K562 (cell line): ENCODE data around the gene SAPCD1. TPM values are rescaled to one million over a fixed set of nuclear protein-coding genes. Genes with fewer than 3 reads are reported as not detected.
A peak's percentile ranks its signal among the peaks of the same experiment; 100 is the strongest.

Experiments used
- FOXP1 ChIP-seq: sonication (generic); formaldehyde crosslinking; IDR thresholded peaks from 2 replicates; pipeline ENCODE4 v1.8.0; 2022; ENCODE audit warnings: mild to moderate bottlenecking, missing genetic modification reagents
- KLF1 ChIP-seq: fragments of 450-650 bp; IDR thresholded peaks from 2 replicates; pipeline ENCODE4 v1.6.1; 2016; ENCODE audit warnings: missing genetic modification characterization, missing compliant biosample characterization
- MXI1 ChIP-seq: IDR thresholded peaks from 2 replicates; pipeline ENCODE4 v1.6.1; 2011; ENCODE audit warnings: low read depth, mild to moderate bottlenecking, improper control_type of control experiment, low read length
- NR2C2 ChIP-seq, 2 experiments: fragments of 200-800 bp in 1 of 2; sonication (Bioruptor generic) in 1 of 2; sonication (generic) in 1 of 2; formaldehyde crosslinking in 1 of 2; IDR thresholded peaks; 2 replicates each; pipeline versions ENCODE4 v1.6.1 to v1.8.0; 2016 to 2022; ENCODE audit warnings: mild to moderate bottlenecking in 1 of 2, missing compliant biosample characterization in 1 of 2, missing genetic modification characterization in 1 of 2, missing genetic modification reagents in 1 of 2
- NRF1 ChIP-seq, 2 experiments: fragments of 450-650 bp; IDR thresholded peaks in 1 of 2; conservative IDR thresholded peaks in 1 of 2; 2 replicates each; pipeline ENCODE4 v1.6.1; 2014; ENCODE audit warnings: mild to moderate bottlenecking in 2 of 2
- TAF9B ChIP-seq: fragments of 450-650 bp; IDR thresholded peaks from 2 replicates; pipeline ENCODE4 v1.6.1; 2018; ENCODE audit warnings: mild to moderate bottlenecking; ENCODE audit not compliant: partially characterized antibody
- TRIM24 ChIP-seq, 2 experiments: fragments of 450-650 bp; IDR thresholded peaks; 2 replicates each; pipeline ENCODE4 v1.6.1; 2016
- ZNF639 ChIP-seq, 2 experiments: fragments of 200-800 bp in 1 of 2; sonication (Bioruptor generic) in 1 of 2; sonication (generic) in 1 of 2; formaldehyde crosslinking in 1 of 2; IDR thresholded peaks in 1 of 2; conservative IDR thresholded peaks in 1 of 2; 2 replicates each; pipeline versions ENCODE4 v1.5.0 to v1.6.1; 2016 to 2020; ENCODE audit warnings: missing compliant biosample characterization in 1 of 2, missing genetic modification characterization in 1 of 2, missing genetic modification reagents in 1 of 2
- ZNF764 ChIP-seq: fragments of 250-450 bp; sonication (Bioruptor Pico); IDR thresholded peaks from 2 replicates; pipeline ENCODE4 v1.4.0; 2020; ENCODE audit warnings: low read depth, mild to moderate bottlenecking, moderate library complexity
- ZNF830 ChIP-seq: fragments of 250-450 bp; sonication (Bioruptor Pico); IDR thresholded peaks from 2 replicates; pipeline ENCODE4 v1.5.0; 2021; ENCODE audit warnings: mild to moderate bottlenecking
- polyA plus RNA-seq, 8 experiments: library from polyadenylated mRNA; depleted of rRNA in 4 of 8; stranded (reverse) in 5 of 8; unstranded in 3 of 8; fragments of >200 nt; fragmentation: Nextera tagmentation in 2 of 8; fragmentation: Illumina TruSeq in 1 of 8; extraction: Ambion mirVana in 2 of 8; extraction: Trizol in 1 of 8; gene quantifications; 2 replicates each; pipeline versions ENCODE4 v1.2.1 to v1.2.3, GENCODE V29; 2011 to 2014; ENCODE audit warnings: inconsistent platforms in 1 of 8, missing spikeins in 1 of 8
- total RNA-seq, 7 experiments: library from RNA; depleted of rRNA in 6 of 7; stranded (reverse); fragments of >200 nt in 6 of 7; fragmentation: Illumina TruSeq in 2 of 7; extraction: Trizol in 2 of 7; gene quantifications; 2 replicates each; pipeline versions ENCODE4 v1.2.1 to v1.2.3, GENCODE V29; 2011 to 2021; ENCODE audit warnings: low replicate concordance in 1 of 7
- TF ChIP-seq, protein P1 (sequence below): fragments of 450-650 bp; IDR thresholded peaks from 2 replicates; pipeline ENCODE4 v1.6.1; 2016; ENCODE audit warnings: low read depth
- TF ChIP-seq, protein P2 (sequence below), 2 experiments: fragments of 250-450 bp in 1 of 2; fragments of 450-650 bp in 1 of 2; sonication (Bioruptor Pico) in 1 of 2; IDR thresholded peaks; 2 replicates each; pipeline versions ENCODE4 v1.6.1 to v1.8.0; 2016 to 2021; ENCODE audit warnings: mild to moderate bottlenecking in 2 of 2, moderate library complexity in 2 of 2, missing compliant biosample characterization in 1 of 2, missing genetic modification characterization in 1 of 2
- TF ChIP-seq, protein P3 (sequence below): sonication (generic); formaldehyde crosslinking; IDR thresholded peaks from 2 replicates; pipeline ENCODE4 v1.4.0; 2020; ENCODE audit warnings: mild to moderate bottlenecking, missing genetic modification reagents

Gene SAPCD1
- total and polyA plus RNA-seq, 9 of the 15 experiments (the other 6 are each of a cell fraction or from before 2014, with no cell fraction given) = 2.6 to 30.2 (median 7.4) TPM

- TF ChIP-seq, protein P1, sequence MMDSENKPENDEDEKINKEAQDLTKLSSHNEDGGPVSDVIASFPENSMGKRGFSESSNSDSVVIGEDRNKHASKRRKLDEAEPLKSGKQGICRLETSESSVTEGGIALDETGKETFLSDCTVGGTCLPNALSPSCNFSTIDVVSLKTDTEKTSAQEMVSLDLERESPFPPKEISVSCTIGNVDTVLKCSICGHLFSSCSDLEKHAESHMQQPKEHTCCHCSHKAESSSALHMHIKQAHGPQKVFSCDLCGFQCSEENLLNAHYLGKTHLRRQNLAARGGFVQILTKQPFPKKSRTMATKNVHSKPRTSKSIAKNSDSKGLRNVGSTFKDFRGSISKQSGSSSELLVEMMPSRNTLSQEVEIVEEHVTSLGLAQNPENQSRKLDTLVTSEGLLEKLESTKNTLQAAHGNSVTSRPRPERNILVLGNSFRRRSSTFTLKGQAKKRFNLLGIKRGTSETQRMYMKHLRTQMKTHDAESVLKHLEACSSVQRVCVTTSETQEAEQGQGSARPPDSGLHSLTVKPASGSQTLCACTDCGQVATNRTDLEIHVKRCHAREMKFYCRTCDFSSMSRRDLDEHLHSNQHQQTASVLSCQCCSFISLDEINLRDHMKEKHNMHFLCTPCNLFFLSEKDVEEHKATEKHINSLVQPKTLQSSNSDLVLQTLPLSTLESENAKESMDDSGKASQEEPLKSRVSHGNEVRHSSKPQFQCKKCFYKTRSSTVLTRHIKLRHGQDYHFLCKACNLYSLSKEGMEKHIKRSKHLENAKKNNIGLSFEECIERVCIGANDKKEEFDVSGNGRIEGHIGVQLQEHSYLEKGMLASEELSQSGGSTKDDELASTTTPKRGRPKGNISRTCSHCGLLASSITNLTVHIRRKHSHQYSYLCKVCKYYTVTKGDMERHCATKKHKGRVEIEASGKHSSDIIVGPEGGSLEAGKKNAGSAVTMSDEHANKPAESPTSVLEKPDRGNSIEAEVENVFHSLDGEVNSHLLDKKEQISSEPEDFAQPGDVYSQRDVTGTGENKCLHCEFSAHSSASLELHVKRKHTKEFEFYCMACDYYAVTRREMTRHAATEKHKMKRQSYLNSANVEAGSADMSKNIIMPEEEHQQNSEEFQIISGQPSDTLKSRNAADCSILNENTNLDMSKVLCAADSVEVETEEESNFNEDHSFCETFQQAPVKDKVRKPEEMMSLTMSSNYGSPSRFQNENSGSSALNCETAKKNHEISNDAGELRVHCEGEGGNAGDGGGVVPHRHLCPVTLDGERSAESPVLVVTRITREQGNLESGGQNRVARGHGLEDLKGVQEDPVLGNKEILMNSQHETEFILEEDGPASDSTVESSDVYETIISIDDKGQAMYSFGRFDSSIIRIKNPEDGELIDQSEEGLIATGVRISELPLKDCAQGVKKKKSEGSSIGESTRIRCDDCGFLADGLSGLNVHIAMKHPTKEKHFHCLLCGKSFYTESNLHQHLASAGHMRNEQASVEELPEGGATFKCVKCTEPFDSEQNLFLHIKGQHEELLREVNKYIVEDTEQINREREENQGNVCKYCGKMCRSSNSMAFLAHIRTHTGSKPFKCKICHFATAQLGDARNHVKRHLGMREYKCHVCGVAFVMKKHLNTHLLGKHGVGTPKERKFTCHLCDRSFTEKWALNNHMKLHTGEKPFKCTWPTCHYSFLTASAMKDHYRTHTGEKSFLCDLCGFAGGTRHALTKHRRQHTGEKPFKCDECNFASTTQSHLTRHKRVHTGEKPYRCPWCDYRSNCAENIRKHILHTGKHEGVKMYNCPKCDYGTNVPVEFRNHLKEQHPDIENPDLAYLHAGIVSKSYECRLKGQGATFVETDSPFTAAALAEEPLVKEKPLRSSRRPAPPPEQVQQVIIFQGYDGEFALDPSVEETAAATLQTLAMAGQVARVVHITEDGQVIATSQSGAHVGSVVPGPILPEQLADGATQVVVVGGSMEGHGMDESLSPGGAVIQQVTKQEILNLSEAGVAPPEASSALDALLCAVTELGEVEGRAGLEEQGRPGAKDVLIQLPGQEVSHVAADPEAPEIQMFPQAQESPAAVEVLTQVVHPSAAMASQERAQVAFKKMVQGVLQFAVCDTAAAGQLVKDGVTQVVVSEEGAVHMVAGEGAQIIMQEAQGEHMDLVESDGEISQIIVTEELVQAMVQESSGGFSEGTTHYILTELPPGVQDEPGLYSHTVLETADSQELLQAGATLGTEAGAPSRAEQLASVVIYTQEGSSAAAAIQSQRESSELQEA = peak; percentile 32; the same call in 1 of the 2 replicates
- TF ChIP-seq ZNF764 (CRISPR knock-in tag) = peak; percentile 28; the same call in 1 of the 2 replicates
- TF ChIP-seq NRF1 (conservative IDR thresholded peaks at IDR 0.05 in 1 of 2, IDR thresholded peaks at IDR 0.05 in 1 of 2) = peak; percentile 28 to 31; a peak in 1 of 4 replicates
- 0 out of 2 replicates have a peak, but pooled peaks have one; percentile 18 for TF ChIP-seq ZNF830 (CRISPR knock-in tag)
- TF ChIP-seq KLF1 = peak; percentile 58; the same call in 1 of the 2 replicates
- TF ChIP-seq FOXP1 (CRISPR knock-in tag) = 0 out of 2 replicates have a peak, but pooled peaks have one; percentile 40
- TF ChIP-seq, protein P2, sequence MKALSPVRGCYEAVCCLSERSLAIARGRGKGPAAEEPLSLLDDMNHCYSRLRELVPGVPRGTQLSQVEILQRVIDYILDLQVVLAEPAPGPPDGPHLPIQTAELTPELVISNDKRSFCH (CRISPR knock-in tag; IDR thresholded peaks at IDR 0.05) = no peak
- TF ChIP-seq, protein P2 (tag; IDR thresholded peaks at IDR 0.05) = peak; percentile 67
- no peak for TF ChIP-seq TAF9B
- peak; percentile 71 for TF ChIP-seq MXI1
- peak in 1 of 2 experiments; percentile 79 for TF ChIP-seq TRIM24 (IDR thresholded peaks at IDR 0.05)
- no peak for TF ChIP-seq ZNF639 (CRISPR knock-in tag; conservative IDR thresholded peaks at IDR 0.05 in 1 of 2, IDR thresholded peaks at IDR 0.05 in 1 of 2)
- TF ChIP-seq, protein P3, sequence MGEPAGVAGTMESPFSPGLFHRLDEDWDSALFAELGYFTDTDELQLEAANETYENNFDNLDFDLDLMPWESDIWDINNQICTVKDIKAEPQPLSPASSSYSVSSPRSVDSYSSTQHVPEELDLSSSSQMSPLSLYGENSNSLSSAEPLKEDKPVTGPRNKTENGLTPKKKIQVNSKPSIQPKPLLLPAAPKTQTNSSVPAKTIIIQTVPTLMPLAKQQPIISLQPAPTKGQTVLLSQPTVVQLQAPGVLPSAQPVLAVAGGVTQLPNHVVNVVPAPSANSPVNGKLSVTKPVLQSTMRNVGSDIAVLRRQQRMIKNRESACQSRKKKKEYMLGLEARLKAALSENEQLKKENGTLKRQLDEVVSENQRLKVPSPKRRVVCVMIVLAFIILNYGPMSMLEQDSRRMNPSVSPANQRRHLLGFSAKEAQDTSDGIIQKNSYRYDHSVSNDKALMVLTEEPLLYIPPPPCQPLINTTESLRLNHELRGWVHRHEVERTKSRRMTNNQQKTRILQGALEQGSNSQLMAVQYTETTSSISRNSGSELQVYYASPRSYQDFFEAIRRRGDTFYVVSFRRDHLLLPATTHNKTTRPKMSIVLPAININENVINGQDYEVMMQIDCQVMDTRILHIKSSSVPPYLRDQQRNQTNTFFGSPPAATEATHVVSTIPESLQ (CRISPR knock-in tag) = no peak; the same call in 1 of the 2 replicates
- TF ChIP-seq NR2C2 (CRISPR knock-in tag; IDR thresholded peaks at IDR 0.05) = peak; percentile 82
- TF ChIP-seq NR2C2 (tag; IDR thresholded peaks at IDR 0.05) = no peak
Measured at GRCh38 chr6:31734821-31735406, 27.5 kb upstream of the SAPCD1 start (continued).
